Measurements from ENCODE around the gene SPAG9. TPM values are rescaled to one million over a fixed set of nuclear protein-coding genes. Genes with fewer than 3 reads are reported as not detected.

Gene SPAG9
- 100 to 1,000 TPM in 1 of 2 donors, 10 to 100 TPM in 1; 54.7 to 115 TPM for total RNA-seq

- Mint-ChIP-seq H3K36me3 (peaks cover 0 to 10% of the 10 kb centered on the region in 2 donors), H3K27ac (peak within 1 kb of the TSS; percentile 99), H3K9me3 (no peaks in the 10 kb centered on the region)
- peak; percentile 94 to 96 for DNase-seq (ENCODE audit: low spot score in 2 of 2)
- ATAC-seq = peak; percentile 72 to 80
These were observed at the start of gene SPAG9 for GRCh38 chr17:51120739-51121619. Gene SPAG9, minus strand, starts transcription at chr17:51120868. Its CDS starts 212 bp downstream, at chr17:51120656.

- DNase-seq (ENCODE audit: low spot score in 2 of 2) (no peak), ATAC-seq (no peak)
- peaks cover 21 to 39% of the 10 kb centered on the region in 2 donors for H3K36me3 Mint-ChIP-seq
- H3K27ac Mint-ChIP-seq = peak overlapping the region in 1 of 2 donors; percentile 63
- H3K9me3 Mint-ChIP-seq = no peaks in the 10 kb centered on the region
These were observed 48.7 kb upstream of the SPAG9 start for GRCh38 chr17:51169340-51169739.

- ATAC-seq = peak; percentile 62 to 68
These were observed 46.6 kb upstream of the SPAG9 start for GRCh38 chr17:51166987-51167931.

GRCh38 chr17:51166198-51166986, 45.7 kb upstream of the SPAG9 start, which contains the start of gene NME2:
Gene NME2, plus strand, starts transcription at chr17:51166411. Its CDS starts 420 bp downstream, at chr17:51166831.
- peaks cover 20 to 39% of the 10 kb centered on the region in 2 donors for H3K36me3 Mint-ChIP-seq
- DNase-seq (ENCODE audit: low spot score in 2 of 2) = peak; percentile 78 to 81
- peak within 1 kb of the TSS; percentile 92 to 98 for H3K27ac Mint-ChIP-seq
- H3K9me3 Mint-ChIP-seq = no peaks in the 10 kb centered on the region
- ATAC-seq = peak; percentile 84 to 88

More at GRCh38 chr17:51166987-51167931, 46.6 kb upstream of the SPAG9 start:
- Mint-ChIP-seq H3K9me3 (no peaks in the 10 kb centered on the region), H3K27ac (peak overlapping the region; percentile 90 to 92), H3K36me3 (peaks cover 21 to 39% of the 10 kb centered on the region in 2 donors)
- DNase-seq (ENCODE audit: low spot score in 2 of 2) = peak; percentile 79 to 84

GRCh38 chr17:51165680-51166197, 45.1 kb upstream of the SPAG9 start:
- Mint-ChIP-seq H3K27ac (peak overlapping the region; percentile 92 to 98), H3K36me3 (peaks cover 13 to 38% of the 10 kb centered on the region in 2 donors), H3K9me3 (no peaks in the 10 kb centered on the region)
- peak; percentile 2 to 29 for ATAC-seq
- no peak for DNase-seq (ENCODE audit: low spot score in 2 of 2)

- peaks cover 13 to 38% of the 10 kb centered on the region in 2 donors for H3K36me3 Mint-ChIP-seq
- ATAC-seq = no peak
- no peak for DNase-seq (ENCODE audit: low spot score in 2 of 2)
- no peaks in the 10 kb centered on the region for H3K9me3 Mint-ChIP-seq
- H3K27ac Mint-ChIP-seq = peak overlapping the region; percentile 92 to 98
These were observed 44.4 kb upstream of the SPAG9 start for GRCh38 chr17:51164911-51165679.

GRCh38 chr17:51161541-51161940, 40.9 kb upstream of the SPAG9 start:
- Mint-ChIP-seq H3K27ac (peak overlapping the region in 1 of 2 donors; percentile 2), H3K9me3 (no peaks in the 10 kb centered on the region), H3K36me3 (peaks cover 7 to 25% of the 10 kb centered on the region in 2 donors)
- ATAC-seq = no peak
- no peak for DNase-seq (ENCODE audit: low spot score in 2 of 2)

- Mint-ChIP-seq H3K27ac (no peak overlapping the region), H3K9me3 (no peaks in the 10 kb centered on the region), H3K36me3 (peaks cover 14 to 28% of the 10 kb centered on the region in 2 donors)
- DNase-seq (ENCODE audit: low spot score in 2 of 2) (no peak), ATAC-seq (no peak)
These were observed 38.9 kb upstream of the SPAG9 start for GRCh38 chr17:51159604-51160003.

GRCh38 chr17:51155416-51155815, 34.7 kb upstream of the SPAG9 start:
- DNase-seq (ENCODE audit: low spot score in 2 of 2) (no peak), ATAC-seq (no peak)
- Mint-ChIP-seq H3K27ac (peak overlapping the region in 1 of 2 donors; percentile 19), H3K9me3 (no peaks in the 10 kb centered on the region), H3K36me3 (peaks cover 14 to 21% of the 10 kb centered on the region in 2 donors)

GRCh38 chr17:51154176-51154575, 33.5 kb upstream of the SPAG9 start:
- Mint-ChIP-seq H3K27ac (no peak overlapping the region), H3K9me3 (no peaks in the 10 kb centered on the region), H3K36me3 (peaks cover 14 to 21% of the 10 kb centered on the region in 2 donors)
- DNase-seq (ENCODE audit: low spot score in 2 of 2) (no peak), ATAC-seq (no peak)

- H3K9me3 Mint-ChIP-seq = no peaks in the 10 kb centered on the region
- H3K27ac Mint-ChIP-seq = no peak within 1 kb of the TSS
These were observed 32.8 kb upstream of the SPAG9 start, which contains the start of gene NME1 for GRCh38 chr17:51153210-51154072. Gene NME1, plus strand, starts transcription at chr17:51153559. Its CDS starts 2,096 bp downstream, at chr17:51155655.

GRCh38 chr17:51152766-51153209, 32.1 kb upstream of the SPAG9 start:
- peaks cover 14 to 21% of the 10 kb centered on the region in 2 donors for H3K36me3 Mint-ChIP-seq
- ATAC-seq (no peak), DNase-seq (ENCODE audit: low spot score in 2 of 2) (no peak)
- no peaks in the 10 kb centered on the region for H3K9me3 Mint-ChIP-seq
- no peak overlapping the region for H3K27ac Mint-ChIP-seq

More at GRCh38 chr17:51153210-51154072, 32.8 kb upstream of the SPAG9 start, which contains the start of gene NME1:
- peak; percentile 89 to 96 for ATAC-seq
- peaks cover 14 to 21% of the 10 kb centered on the region in 2 donors for H3K36me3 Mint-ChIP-seq
- peak; percentile 99 to 100 for DNase-seq (ENCODE audit: low spot score in 2 of 2)

GRCh38 chr17:51150932-51151331, 30.3 kb upstream of the SPAG9 start:
- Mint-ChIP-seq H3K36me3 (peaks cover 6 to 8% of the 10 kb centered on the region in 2 donors), H3K27ac (no peak overlapping the region), H3K9me3 (no peaks in the 10 kb centered on the region)
- DNase-seq (ENCODE audit: low spot score in 2 of 2) (no peak), ATAC-seq (no peak)

GRCh38 chr17:51149163-51149562, 28.5 kb upstream of the SPAG9 start:
- ATAC-seq (no peak), DNase-seq (ENCODE audit: low spot score in 2 of 2) (no peak)
- Mint-ChIP-seq H3K36me3 (no peaks in the 10 kb centered on the region), H3K27ac (no peak overlapping the region), H3K9me3 (no peaks in the 10 kb centered on the region)

All from activated naive CD4-positive, alpha-beta T cell treated with anti-CD3 and anti-CD28 coated beads, Interleukin-2, amount 50 U/mL, for 72 hours (primary cell).